HEK293 (cell line): Measurements from ENCODE around the gene AFAP1L2.

Experiments used
- GLI2 ChIP-seq: fragments of 450-650 bp; formaldehyde crosslinking; IDR thresholded peaks from 2 replicates; pipeline ENCODE4; 2017; ENCODE audit warnings: missing biosample characterization, missing genetic modification characterization, low read depth, borderline replicate concordance
- KLF17 ChIP-seq: fragments of 450-650 bp; formaldehyde crosslinking; IDR thresholded peaks from 2 replicates; pipeline ENCODE4 v1.5.1; 2016; ENCODE audit warnings: missing biosample characterization, missing genetic modification characterization
- PRDM1 ChIP-seq: fragments of 450-650 bp; formaldehyde crosslinking; IDR thresholded peaks from 2 replicates; pipeline ENCODE4; 2016; ENCODE audit warnings: missing biosample characterization, missing genetic modification characterization
- PRDM6 ChIP-seq: fragments of 450-650 bp; formaldehyde crosslinking; IDR thresholded peaks from 2 replicates; pipeline ENCODE4 v1.5.1; 2017; ENCODE audit warnings: missing biosample characterization, missing genetic modification characterization
- WT1 ChIP-seq: fragments of 450-650 bp; formaldehyde crosslinking; IDR thresholded peaks from 2 replicates; pipeline ENCODE4 v1.5.1; 2016; ENCODE audit warnings: missing biosample characterization, missing genetic modification characterization
- ZEB2 ChIP-seq: fragments of 450-650 bp; formaldehyde crosslinking; IDR thresholded peaks from 2 replicates; pipeline ENCODE4 v1.5.1; 2016; ENCODE audit warnings: missing biosample characterization, missing genetic modification characterization
- ZFP3 ChIP-seq: fragments of 450-650 bp; formaldehyde crosslinking; IDR thresholded peaks from 2 replicates; pipeline ENCODE4 v1.5.1; 2016; ENCODE audit warnings: low read depth, missing biosample characterization, missing genetic modification characterization
- ZFP41 ChIP-seq: fragments of 450-650 bp; formaldehyde crosslinking; IDR thresholded peaks from 2 replicates; pipeline ENCODE4 v1.5.1; 2016; ENCODE audit warnings: missing biosample characterization, missing genetic modification characterization, borderline replicate concordance
- ZNF174 ChIP-seq: fragments of 450-650 bp; formaldehyde crosslinking; IDR thresholded peaks from 2 replicates; pipeline ENCODE4 v1.5.0; 2017; ENCODE audit warnings: missing biosample characterization, mild to moderate bottlenecking, missing genetic modification characterization
- ZNF19 ChIP-seq: fragments of 450-650 bp; formaldehyde crosslinking; IDR thresholded peaks from 2 replicates; pipeline ENCODE4; 2016; ENCODE audit warnings: missing biosample characterization, missing genetic modification characterization, low read depth
- ZNF202 ChIP-seq: fragments of 450-650 bp; formaldehyde crosslinking; IDR thresholded peaks from 2 replicates; pipeline ENCODE4 v1.5.1; 2016; ENCODE audit warnings: missing biosample characterization, missing genetic modification characterization, borderline replicate concordance
- ZNF24 ChIP-seq: fragments of 450-650 bp; formaldehyde crosslinking; IDR thresholded peaks from 2 replicates; pipeline ENCODE4 v1.5.1; 2016; ENCODE audit warnings: missing biosample characterization, missing genetic modification characterization
- ZNF274 ChIP-seq, 2 experiments: fragments of 200-500 bp in 1 of 2; fragments of 450-650 bp in 1 of 2; sonication (Bioruptor generic) in 1 of 2; formaldehyde crosslinking in 1 of 2; IDR thresholded peaks; 2 replicates each; pipeline versions ENCODE4 v1.5.1 to v1.6.1; 2014 to 2016; ENCODE audit warnings: borderline replicate concordance in 1 of 2, inconsistent platforms in 1 of 2, low read length in 1 of 2, missing biosample characterization in 1 of 2, missing genetic modification characterization in 1 of 2
- ZNF292 ChIP-seq: fragments of 450-650 bp; formaldehyde crosslinking; IDR thresholded peaks from 2 replicates; pipeline ENCODE4 v1.5.1; 2016; ENCODE audit warnings: low read depth, missing biosample characterization, missing genetic modification characterization, borderline replicate concordance
- ZNF311 ChIP-seq: fragments of 450-650 bp; formaldehyde crosslinking; IDR thresholded peaks from 2 replicates; pipeline ENCODE4 v1.5.1; 2017; ENCODE audit warnings: missing biosample characterization, missing genetic modification characterization, borderline replicate concordance
- ZNF341 ChIP-seq: fragments of 450-650 bp; formaldehyde crosslinking; IDR thresholded peaks from 2 replicates; pipeline ENCODE4; 2016; ENCODE audit warnings: low read depth, missing biosample characterization, missing genetic modification characterization
- ZNF514 ChIP-seq: fragments of 450-650 bp; formaldehyde crosslinking; IDR thresholded peaks from 2 replicates; pipeline ENCODE4 v1.5.1; 2016; ENCODE audit warnings: missing biosample characterization, missing genetic modification characterization
- ZNF670 ChIP-seq: fragments of 450-650 bp; formaldehyde crosslinking; IDR thresholded peaks from 2 replicates; pipeline ENCODE4 v1.5.1; 2016; ENCODE audit warnings: missing biosample characterization, missing genetic modification characterization, low read depth
- ZNF677 ChIP-seq: fragments of 450-650 bp; IDR thresholded peaks from 2 replicates; pipeline ENCODE4 v1.5.0; 2018; ENCODE audit warnings: missing biosample characterization, mild to moderate bottlenecking, missing genetic modification characterization, moderate library complexity
- ZSCAN4 ChIP-seq: fragments of 450-650 bp; formaldehyde crosslinking; IDR thresholded peaks from 2 replicates; pipeline ENCODE4 v1.5.1; 2017; ENCODE audit warnings: missing biosample characterization, missing genetic modification characterization
- TF ChIP-seq, protein P1 (sequence below): sonication (generic); formaldehyde crosslinking; IDR thresholded peaks from 2 replicates; pipeline ENCODE4 v1.8.1; 2022; ENCODE audit warnings: mild to moderate bottlenecking, moderate library complexity, missing genetic modification reagents
- TF ChIP-seq, protein P2 (sequence below): fragments of 450-650 bp; formaldehyde crosslinking; IDR thresholded peaks from 2 replicates; pipeline ENCODE4 v1.5.1; 2016; ENCODE audit warnings: missing biosample characterization, missing genetic modification characterization
- TF ChIP-seq, protein P3 (sequence below): fragments of 450-650 bp; formaldehyde crosslinking; IDR thresholded peaks from 2 replicates; pipeline ENCODE4 v1.5.1; 2016; ENCODE audit warnings: missing biosample characterization, missing genetic modification characterization
- TF ChIP-seq, protein P4 (sequence below): fragments of 450-650 bp; formaldehyde crosslinking; conservative IDR thresholded peaks from 2 replicates; pipeline ENCODE4 v1.5.1; 2016; ENCODE audit warnings: low read depth, missing biosample characterization, missing genetic modification characterization

The AFAP1L2 gene

DNA sequence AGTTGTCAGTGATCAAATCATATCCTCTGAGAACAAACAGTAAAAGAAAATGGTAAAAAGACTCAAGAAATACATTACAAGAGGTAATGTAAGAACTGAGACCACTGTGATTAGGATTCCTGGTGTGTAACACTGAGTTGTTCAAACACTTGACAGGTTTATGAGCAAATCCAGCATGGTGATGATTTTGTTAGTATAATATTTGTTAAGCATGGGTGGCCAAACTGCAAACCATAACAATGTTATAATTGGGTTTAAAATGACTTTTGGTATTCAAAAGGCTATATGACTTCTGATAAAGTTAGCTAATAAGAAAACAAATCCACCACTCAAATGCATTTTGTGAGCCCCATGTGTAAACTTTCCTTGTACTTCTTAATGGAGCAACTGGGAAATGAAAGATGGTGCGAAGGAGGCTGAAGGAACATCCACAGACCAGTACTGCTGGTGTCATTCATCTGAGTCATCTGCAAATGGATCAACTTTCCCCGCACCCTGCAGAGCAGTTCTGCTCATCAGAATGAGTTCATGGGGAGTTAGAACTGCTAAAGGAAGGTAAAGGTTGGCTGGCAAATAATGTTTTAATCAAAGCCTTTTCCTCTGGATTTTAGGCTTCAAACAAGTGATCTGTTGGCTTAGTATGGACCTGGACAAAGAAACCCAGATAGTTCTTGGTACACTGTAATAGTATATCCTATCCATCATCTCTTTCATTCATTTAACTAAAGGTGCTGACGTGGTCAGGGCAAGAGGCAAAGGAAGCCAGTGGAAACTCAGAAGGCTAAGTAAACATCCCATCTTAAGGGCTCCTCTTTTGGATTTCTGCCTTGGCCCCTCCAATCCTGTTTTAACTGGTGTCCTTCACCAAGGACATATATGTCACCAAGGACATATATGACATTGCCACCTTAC, 45.0 kb downstream of the AFAP1L2 start (continued):
- TF ChIP-seq, protein P1, sequence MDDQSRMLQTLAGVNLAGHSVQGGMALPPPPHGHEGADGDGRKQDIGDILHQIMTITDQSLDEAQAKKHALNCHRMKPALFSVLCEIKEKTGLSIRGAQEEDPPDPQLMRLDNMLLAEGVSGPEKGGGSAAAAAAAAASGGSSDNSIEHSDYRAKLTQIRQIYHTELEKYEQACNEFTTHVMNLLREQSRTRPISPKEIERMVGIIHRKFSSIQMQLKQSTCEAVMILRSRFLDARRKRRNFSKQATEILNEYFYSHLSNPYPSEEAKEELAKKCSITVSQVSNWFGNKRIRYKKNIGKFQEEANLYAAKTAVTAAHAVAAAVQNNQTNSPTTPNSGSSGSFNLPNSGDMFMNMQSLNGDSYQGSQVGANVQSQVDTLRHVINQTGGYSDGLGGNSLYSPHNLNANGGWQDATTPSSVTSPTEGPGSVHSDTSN = no peak
- TF ChIP-seq PRDM1 (peak; percentile 30; the same call in 1 of the 2 replicates), ZFP41 (no peak), ZNF174 (no peak), PRDM6 (tag by site-specific recombination) (peak; percentile 28; the same call in 1 of the 2 replicates), ZNF514 (no peak), ZEB2 (tag by site-specific recombination) (peak; percentile 41; the same call in 1 of the 2 replicates), ZNF670 (tag by site-specific recombination) (no peak), ZNF311 (tag by site-specific recombination) (no peak), WT1 (tag by site-specific recombination) (no peak), ZFP3 (tag by site-specific recombination) (no peak), ZNF292 (no peak), ZNF202 (no peak), ZNF24 (0 out of 2 replicates have a peak, but pooled peaks have one; percentile 27), ZNF341 (no peak), ZNF19 (no peak), ZSCAN4 (no peak), KLF17 (no peak), ZNF274 (IDR thresholded peaks at IDR 0.05; ENCODE audit: low read length) (no peak), ZNF274 (tag by site-specific recombination; IDR thresholded peaks at IDR 0.05; ENCODE audit: borderline replicate concordance) (no peak), GLI2 (peak; percentile 81), ZNF677 (tag by site-specific recombination) (no peak)
- TF ChIP-seq, protein P2, sequence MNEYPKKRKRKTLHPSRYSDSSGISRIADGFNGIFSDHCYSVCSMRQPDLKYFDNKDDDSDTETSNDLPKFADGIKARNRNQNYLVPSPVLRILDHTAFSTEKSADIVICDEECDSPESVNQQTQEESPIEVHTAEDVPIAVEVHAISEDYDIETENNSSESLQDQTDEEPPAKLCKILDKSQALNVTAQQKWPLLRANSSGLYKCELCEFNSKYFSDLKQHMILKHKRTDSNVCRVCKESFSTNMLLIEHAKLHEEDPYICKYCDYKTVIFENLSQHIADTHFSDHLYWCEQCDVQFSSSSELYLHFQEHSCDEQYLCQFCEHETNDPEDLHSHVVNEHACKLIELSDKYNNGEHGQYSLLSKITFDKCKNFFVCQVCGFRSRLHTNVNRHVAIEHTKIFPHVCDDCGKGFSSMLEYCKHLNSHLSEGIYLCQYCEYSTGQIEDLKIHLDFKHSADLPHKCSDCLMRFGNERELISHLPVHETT (tag by site-specific recombination) = 0 out of 2 replicates have a peak, but pooled peaks have one; percentile 29
- TF ChIP-seq, protein P3, sequence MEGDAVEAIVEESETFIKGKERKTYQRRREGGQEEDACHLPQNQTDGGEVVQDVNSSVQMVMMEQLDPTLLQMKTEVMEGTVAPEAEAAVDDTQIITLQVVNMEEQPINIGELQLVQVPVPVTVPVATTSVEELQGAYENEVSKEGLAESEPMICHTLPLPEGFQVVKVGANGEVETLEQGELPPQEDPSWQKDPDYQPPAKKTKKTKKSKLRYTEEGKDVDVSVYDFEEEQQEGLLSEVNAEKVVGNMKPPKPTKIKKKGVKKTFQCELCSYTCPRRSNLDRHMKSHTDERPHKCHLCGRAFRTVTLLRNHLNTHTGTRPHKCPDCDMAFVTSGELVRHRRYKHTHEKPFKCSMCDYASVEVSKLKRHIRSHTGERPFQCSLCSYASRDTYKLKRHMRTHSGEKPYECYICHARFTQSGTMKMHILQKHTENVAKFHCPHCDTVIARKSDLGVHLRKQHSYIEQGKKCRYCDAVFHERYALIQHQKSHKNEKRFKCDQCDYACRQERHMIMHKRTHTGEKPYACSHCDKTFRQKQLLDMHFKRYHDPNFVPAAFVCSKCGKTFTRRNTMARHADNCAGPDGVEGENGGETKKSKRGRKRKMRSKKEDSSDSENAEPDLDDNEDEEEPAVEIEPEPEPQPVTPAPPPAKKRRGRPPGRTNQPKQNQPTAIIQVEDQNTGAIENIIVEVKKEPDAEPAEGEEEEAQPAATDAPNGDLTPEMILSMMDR (tag by site-specific recombination) = no peak
- TF ChIP-seq, protein P4, sequence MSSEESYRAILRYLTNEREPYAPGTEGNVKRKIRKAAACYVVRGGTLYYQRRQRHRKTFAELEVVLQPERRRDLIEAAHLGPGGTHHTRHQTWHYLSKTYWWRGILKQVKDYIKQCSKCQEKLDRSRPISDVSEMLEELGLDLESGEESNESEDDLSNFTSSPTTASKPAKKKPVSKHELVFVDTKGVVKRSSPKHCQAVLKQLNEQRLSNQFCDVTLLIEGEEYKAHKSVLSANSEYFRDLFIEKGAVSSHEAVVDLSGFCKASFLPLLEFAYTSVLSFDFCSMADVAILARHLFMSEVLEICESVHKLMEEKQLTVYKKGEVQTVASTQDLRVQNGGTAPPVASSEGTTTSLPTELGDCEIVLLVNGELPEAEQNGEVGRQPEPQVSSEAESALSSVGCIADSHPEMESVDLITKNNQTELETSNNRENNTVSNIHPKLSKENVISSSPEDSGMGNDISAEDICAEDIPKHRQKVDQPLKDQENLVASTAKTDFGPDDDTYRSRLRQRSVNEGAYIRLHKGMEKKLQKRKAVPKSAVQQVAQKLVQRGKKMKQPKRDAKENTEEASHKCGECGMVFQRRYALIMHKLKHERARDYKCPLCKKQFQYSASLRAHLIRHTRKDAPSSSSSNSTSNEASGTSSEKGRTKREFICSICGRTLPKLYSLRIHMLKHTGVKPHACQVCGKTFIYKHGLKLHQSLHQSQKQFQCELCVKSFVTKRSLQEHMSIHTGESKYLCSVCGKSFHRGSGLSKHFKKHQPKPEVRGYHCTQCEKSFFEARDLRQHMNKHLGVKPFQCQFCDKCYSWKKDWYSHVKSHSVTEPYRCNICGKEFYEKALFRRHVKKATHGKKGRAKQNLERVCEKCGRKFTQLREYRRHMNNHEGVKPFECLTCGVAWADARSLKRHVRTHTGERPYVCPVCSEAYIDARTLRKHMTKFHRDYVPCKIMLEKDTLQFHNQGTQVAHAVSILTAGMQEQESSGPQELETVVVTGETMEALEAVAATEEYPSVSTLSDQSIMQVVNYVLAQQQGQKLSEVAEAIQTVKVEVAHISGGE (tag by site-specific recombination) = no peak
